Measurements from ENCODE around the gene TTLL12. TPM values are rescaled to one million over a fixed set of nuclear protein-coding genes. Genes with fewer than 3 reads are reported as not detected.

TTLL12 gene
- total and polyA plus RNA-seq, 2 donors (not counting 1 experiment from before 2014, with no cell fraction given), result 11.0 to 21.3 TPM

DNA sequence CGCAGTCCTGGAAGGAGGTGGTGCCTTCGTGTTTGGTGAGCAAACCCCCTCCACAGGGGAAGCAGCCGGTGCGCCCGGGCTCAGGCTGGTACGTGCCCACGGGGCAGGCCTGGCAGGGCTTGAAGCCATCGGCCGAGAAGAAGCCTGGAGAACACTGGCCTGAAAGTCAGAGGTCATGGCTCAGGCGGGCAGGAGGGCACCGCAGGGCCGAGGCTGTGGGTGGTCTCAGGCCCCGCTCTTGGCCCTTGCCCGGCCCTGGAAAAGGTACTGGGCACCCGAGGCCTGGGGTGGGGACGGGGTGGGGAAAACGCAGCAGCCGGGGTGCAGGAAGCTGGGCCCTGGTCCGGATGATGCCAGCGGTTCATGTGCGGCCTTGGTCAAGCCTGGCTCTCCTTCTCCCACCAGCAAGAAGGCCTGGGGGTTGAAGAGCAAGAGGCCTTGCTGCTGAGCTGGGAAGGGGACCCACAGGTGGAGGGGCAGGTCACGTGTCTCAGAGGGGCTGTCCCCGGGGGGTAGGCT, 25.6 kb upstream of the TTLL12 start:
- DNase-seq, result no peak
- Histone ChIP-seq H3K4me2 (replicated peaks; ENCODE audit: low read depth, low read length, poor library complexity, severe bottlenecking) (no peak overlapping the region), H3K27me3 (replicated peaks in 1 of 4; ENCODE audit: control extremely low read depth in 1 of 4, control insufficient read depth in 3 of 4, insufficient read depth in 4 of 4, low read length in 3 of 4) (peaks cover 0 to 3% (median 0%) of the 10 kb centered on the region in 4 experiments), H3K36me3 (replicated peaks in 1 of 2; ENCODE audit: control extremely low read depth in 1 of 2, control insufficient read depth in 1 of 2, extremely low read depth in 1 of 2, insufficient read depth in 2 of 2, low read length in 1 of 2) (no peaks in the 10 kb centered on the region), H3K79me2 (ENCODE audit: control insufficient read depth, insufficient read depth, low read length) (no peaks in the 10 kb centered on the region), H3K9me3 (ENCODE audit: control extremely low read depth in 1 of 3, control insufficient read depth in 2 of 3, insufficient read depth in 1 of 3, low read length in 2 of 3) (peaks cover 0 to 3% (median 0%) of the 10 kb centered on the region in 3 donors), H3K4me3 (ENCODE audit: control extremely low read depth in 1 of 5, extremely low read depth in 1 of 5, insufficient read depth in 1 of 5, low read depth in 2 of 5, low read length in 4 of 5) (no peak overlapping the region), H2AFZ (ENCODE audit: insufficient read depth, low read depth, low read length, poor library complexity, severe bottlenecking) (no peak overlapping the region), H4K20me1 (ENCODE audit: control insufficient read depth, insufficient read depth, low read length, poor library complexity, severe bottlenecking) (no peaks in the 10 kb centered on the region), H3K4me1 (ENCODE audit: control insufficient read depth in 2 of 2, insufficient read depth in 2 of 2, low read length in 2 of 2) (no peaks in the 10 kb centered on the region), H3K27ac (ENCODE audit: low read length in 2 of 2) (no peak overlapping the region), H3K9ac (ENCODE audit: low read length) (no peak overlapping the region)
- WGBS (ENCODE audit: insufficient coverage), result 91% methylated on average over 23 of the region's 23 CpGs
- Mint-ChIP-seq H3K9me3 (ENCODE audit: insufficient read depth) (no peaks in the 10 kb centered on the region), H3K27me3 (peaks cover 14% of the 10 kb centered on the region), H3K27ac (no peak overlapping the region), H3K4me1 (no peaks in the 10 kb centered on the region), H3K4me3 (no peak overlapping the region)
- POLR2A ChIA-PET, result interaction anchor here (0.6 kb wide), 1 partner anchor 36 kb away, joined by 5 read pairs; no protein-coding TSS in a partner anchor
- no peak for ATAC-seq (ENCODE audit: low read depth)
- CTCF ChIA-PET, result no interaction called here
- intact Hi-C loops (cut with micrococcal nuclease), result no loop called here
- no peak for TF ChIP-seq EZH2 (IDR thresholded peaks at IDR 0.05; ENCODE audit: borderline replicate concordance, insufficient read depth, low read depth, low read length, poor library complexity, severe bottlenecking)

- Histone ChIP-seq H3K9ac (ENCODE audit: low read length) (no peak overlapping the region), H3K27ac (ENCODE audit: low read length in 2 of 2) (no peak overlapping the region), H3K9me3 (ENCODE audit: control extremely low read depth in 1 of 3, control insufficient read depth in 2 of 3, insufficient read depth in 1 of 3, low read length in 2 of 3) (peaks cover 0 to 3% (median 0%) of the 10 kb centered on the region in 3 donors), H3K79me2 (ENCODE audit: control insufficient read depth, insufficient read depth, low read length) (no peaks in the 10 kb centered on the region), H3K4me2 (replicated peaks; ENCODE audit: low read depth, low read length, poor library complexity, severe bottlenecking) (no peak overlapping the region), H3K36me3 (replicated peaks in 1 of 2; ENCODE audit: control extremely low read depth in 1 of 2, control insufficient read depth in 1 of 2, extremely low read depth in 1 of 2, insufficient read depth in 2 of 2, low read length in 1 of 2) (no peaks in the 10 kb centered on the region), H3K4me3 (ENCODE audit: control extremely low read depth in 1 of 5, extremely low read depth in 1 of 5, insufficient read depth in 1 of 5, low read depth in 2 of 5, low read length in 4 of 5) (no peak overlapping the region), H3K4me1 (ENCODE audit: control insufficient read depth in 2 of 2, insufficient read depth in 2 of 2, low read length in 2 of 2) (no peaks in the 10 kb centered on the region), H2AFZ (ENCODE audit: insufficient read depth, low read depth, low read length, poor library complexity, severe bottlenecking) (no peak overlapping the region), H4K20me1 (ENCODE audit: control insufficient read depth, insufficient read depth, low read length, poor library complexity, severe bottlenecking) (no peaks in the 10 kb centered on the region), H3K27me3 (replicated peaks in 1 of 4; ENCODE audit: control extremely low read depth in 1 of 4, control insufficient read depth in 3 of 4, insufficient read depth in 4 of 4, low read length in 3 of 4) (peaks cover 0 to 8% (median 0%) of the 10 kb centered on the region in 4 experiments)
- Mint-ChIP-seq H3K9me3 (ENCODE audit: insufficient read depth) (no peaks in the 10 kb centered on the region), H3K4me1 (no peaks in the 10 kb centered on the region), H3K27me3 (peaks cover 14% of the 10 kb centered on the region), H3K27ac (no peak overlapping the region), H3K4me3 (no peak overlapping the region)
- ChIA-PET POLR2A (no interaction called here), CTCF (no interaction called here)
- intact Hi-C loops (cut with micrococcal nuclease), result no loop called here
- 72% methylated on average over 7 of the region's 13 CpGs for WGBS (ENCODE audit: insufficient coverage)
- ATAC-seq (ENCODE audit: low read depth) (no peak), DNase-seq (no peak)
- no peak for TF ChIP-seq CTCF (IDR thresholded peaks at IDR 0.05)
- no peak for TF ChIP-seq EZH2 (IDR thresholded peaks at IDR 0.05; ENCODE audit: borderline replicate concordance, insufficient read depth, low read depth, low read length, poor library complexity, severe bottlenecking)
Measured at GRCh38 chr22:43211941-43212433, 25.1 kb upstream of the TTLL12 start.

Measured in B cell (primary cell).